ENCODE results near the gene SPATS2. TPM values are rescaled to one million over a fixed set of nuclear protein-coding genes. Genes with fewer than 3 reads are reported as not detected.

The SPATS2 gene
- total RNA-seq, 1 donor from 2014 or later, result 46.3 TPM

DNA sequence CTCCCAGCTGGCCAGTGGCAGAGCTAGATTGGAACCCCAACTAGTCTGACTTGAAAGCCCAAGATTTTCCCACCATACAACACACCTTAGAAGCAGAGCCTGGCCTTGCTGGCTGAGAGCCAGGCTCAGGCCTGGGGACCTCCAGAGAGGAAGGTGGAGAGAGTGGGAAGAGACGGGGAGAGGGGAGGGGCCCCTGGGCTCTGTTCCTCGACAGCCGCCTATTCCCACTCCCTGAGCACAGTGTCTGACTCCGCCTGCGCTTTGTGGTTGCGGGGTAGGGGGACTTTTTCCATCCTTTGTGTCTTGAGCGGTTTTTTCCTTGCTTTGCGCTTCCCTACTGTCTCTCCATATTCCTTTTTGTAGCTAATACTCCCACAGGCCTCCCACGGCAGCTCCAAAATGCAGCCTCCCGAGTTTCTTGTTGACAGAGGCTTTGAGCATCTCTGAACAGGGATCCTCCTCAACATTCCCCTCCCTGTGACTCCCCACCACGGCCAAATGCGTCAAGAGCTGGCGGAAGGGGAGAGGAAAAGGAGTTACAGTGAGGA, 167.5 kb downstream of the SPATS2 start:
- no peak overlapping the region for H2AFZ ChIP-seq (ENCODE audit: low read depth, low read length)
- Mint-ChIP-seq H3K9me3 (ENCODE audit: unreplicated experiment) (no peaks in the 10 kb centered on the region), H3K4me1 (ENCODE audit: low read depth, unreplicated experiment) (peaks cover 3% of the 10 kb centered on the region), H3K36me3 (ENCODE audit: low read depth, unreplicated experiment) (peaks cover 7% of the 10 kb centered on the region), H3K27ac (ENCODE audit: unreplicated experiment) (no peak overlapping the region), H3K4me3 (ENCODE audit: unreplicated experiment) (peak overlapping the region; percentile 54), H3K27me3 (ENCODE audit: low read depth, unreplicated experiment) (peaks cover 26% of the 10 kb centered on the region)
- H3K9me3 ChIP-seq (ENCODE audit: insufficient read depth, low read depth, low read length), result no peaks in the 10 kb centered on the region
- no peaks in the 10 kb centered on the region for H3K79me2 ChIP-seq (ENCODE audit: insufficient read depth, low read length)
- no peak for TF ChIP-seq EZH2 (IDR thresholded peaks at IDR 0.05; ENCODE audit: insufficient read depth, low read length)
- TF ChIP-seq, protein P1, sequence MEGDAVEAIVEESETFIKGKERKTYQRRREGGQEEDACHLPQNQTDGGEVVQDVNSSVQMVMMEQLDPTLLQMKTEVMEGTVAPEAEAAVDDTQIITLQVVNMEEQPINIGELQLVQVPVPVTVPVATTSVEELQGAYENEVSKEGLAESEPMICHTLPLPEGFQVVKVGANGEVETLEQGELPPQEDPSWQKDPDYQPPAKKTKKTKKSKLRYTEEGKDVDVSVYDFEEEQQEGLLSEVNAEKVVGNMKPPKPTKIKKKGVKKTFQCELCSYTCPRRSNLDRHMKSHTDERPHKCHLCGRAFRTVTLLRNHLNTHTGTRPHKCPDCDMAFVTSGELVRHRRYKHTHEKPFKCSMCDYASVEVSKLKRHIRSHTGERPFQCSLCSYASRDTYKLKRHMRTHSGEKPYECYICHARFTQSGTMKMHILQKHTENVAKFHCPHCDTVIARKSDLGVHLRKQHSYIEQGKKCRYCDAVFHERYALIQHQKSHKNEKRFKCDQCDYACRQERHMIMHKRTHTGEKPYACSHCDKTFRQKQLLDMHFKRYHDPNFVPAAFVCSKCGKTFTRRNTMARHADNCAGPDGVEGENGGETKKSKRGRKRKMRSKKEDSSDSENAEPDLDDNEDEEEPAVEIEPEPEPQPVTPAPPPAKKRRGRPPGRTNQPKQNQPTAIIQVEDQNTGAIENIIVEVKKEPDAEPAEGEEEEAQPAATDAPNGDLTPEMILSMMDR (IDR thresholded peaks at IDR 0.05; ENCODE audit: insufficient read depth, low read depth, low read length), result no peak
- H3K4me1 ChIP-seq (ENCODE audit: insufficient read depth, low read length), result peaks cover 13% of the 10 kb centered on the region
- H3K4me2 ChIP-seq (ENCODE audit: low read length), result no peak overlapping the region
- DNase-seq (ENCODE audit: low read depth), result no peak
- FAIRE-seq, result no peak
- H3K27me3 ChIP-seq (ENCODE audit: insufficient read depth, low read length), result peaks cover 22% of the 10 kb centered on the region
- no peak overlapping the region for H3K27ac ChIP-seq (ENCODE audit: low read depth, low read length)
- peaks cover 9% of the 10 kb centered on the region for H4K20me1 ChIP-seq (ENCODE audit: insufficient read depth, low read length)
- H3K9ac ChIP-seq (ENCODE audit: low read length), result no peak overlapping the region
- no peak overlapping the region for H3K4me3 ChIP-seq (ENCODE audit: insufficient read depth, low read depth, low read length)
- peaks cover 4% of the 10 kb centered on the region for H3K36me3 ChIP-seq (ENCODE audit: insufficient read depth, low read length)

DNA sequence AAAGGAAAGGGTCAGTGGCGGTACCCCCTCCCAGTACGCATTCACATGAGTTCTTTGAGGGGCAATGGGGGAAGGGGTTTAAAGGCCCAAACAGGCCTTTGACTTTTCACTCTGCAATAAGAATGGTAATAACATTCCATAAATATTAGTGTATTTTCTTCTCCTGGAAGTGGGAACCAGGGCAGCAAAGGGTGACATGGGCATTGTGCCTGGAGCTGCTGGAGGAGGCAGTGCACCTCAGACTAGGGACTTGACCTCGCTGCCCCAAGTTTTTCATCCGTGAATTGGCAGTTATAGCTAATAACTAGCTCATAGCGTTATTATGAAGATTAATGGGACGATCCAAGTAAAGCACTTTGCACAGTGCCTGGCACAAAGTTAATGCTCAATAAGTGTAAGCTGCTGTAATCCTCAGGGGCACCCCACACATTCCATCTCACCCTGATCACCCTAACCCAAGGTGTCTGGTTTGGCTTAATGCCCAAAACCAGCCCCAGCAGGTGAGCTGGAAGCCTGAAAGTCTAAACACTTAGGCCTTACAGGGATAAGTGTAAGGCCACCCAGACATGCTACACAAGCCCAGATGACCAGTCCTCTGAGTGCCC, 168.8 kb downstream of the SPATS2 start:
- FAIRE-seq (no peak), DNase-seq (ENCODE audit: low read depth) (no peak)
- H3K9ac ChIP-seq (ENCODE audit: low read length), result no peak overlapping the region
- TF ChIP-seq EZH2 (IDR thresholded peaks at IDR 0.05; ENCODE audit: insufficient read depth, low read length), result no peak
- TF ChIP-seq, protein P1 (IDR thresholded peaks at IDR 0.05; ENCODE audit: insufficient read depth, low read depth, low read length), result no peak
- H3K27ac ChIP-seq (ENCODE audit: low read depth, low read length), result no peak overlapping the region
- Mint-ChIP-seq H3K27ac (ENCODE audit: unreplicated experiment) (no peak overlapping the region), H3K9me3 (ENCODE audit: unreplicated experiment) (no peaks in the 10 kb centered on the region), H3K4me3 (ENCODE audit: unreplicated experiment) (no peak overlapping the region), H3K36me3 (ENCODE audit: low read depth, unreplicated experiment) (peaks cover 6% of the 10 kb centered on the region), H3K27me3 (ENCODE audit: low read depth, unreplicated experiment) (peaks cover 36% of the 10 kb centered on the region), H3K4me1 (ENCODE audit: low read depth, unreplicated experiment) (peaks cover 5% of the 10 kb centered on the region)
- H3K4me3 ChIP-seq (ENCODE audit: insufficient read depth, low read depth, low read length), result no peak overlapping the region
- no peak overlapping the region for H2AFZ ChIP-seq (ENCODE audit: low read depth, low read length)
- no peaks in the 10 kb centered on the region for H3K9me3 ChIP-seq (ENCODE audit: insufficient read depth, low read depth, low read length)
- peaks cover 13% of the 10 kb centered on the region for H3K4me1 ChIP-seq (ENCODE audit: insufficient read depth, low read length)
- H3K79me2 ChIP-seq (ENCODE audit: insufficient read depth, low read length), result no peaks in the 10 kb centered on the region
- no peak overlapping the region for H3K4me2 ChIP-seq (ENCODE audit: low read length)
- peaks cover 9% of the 10 kb centered on the region for H4K20me1 ChIP-seq (ENCODE audit: insufficient read depth, low read length)
- H3K36me3 ChIP-seq (ENCODE audit: insufficient read depth, low read length), result peaks cover 4% of the 10 kb centered on the region
- H3K27me3 ChIP-seq (ENCODE audit: insufficient read depth, low read length), result peaks cover 34% of the 10 kb centered on the region

DNA sequence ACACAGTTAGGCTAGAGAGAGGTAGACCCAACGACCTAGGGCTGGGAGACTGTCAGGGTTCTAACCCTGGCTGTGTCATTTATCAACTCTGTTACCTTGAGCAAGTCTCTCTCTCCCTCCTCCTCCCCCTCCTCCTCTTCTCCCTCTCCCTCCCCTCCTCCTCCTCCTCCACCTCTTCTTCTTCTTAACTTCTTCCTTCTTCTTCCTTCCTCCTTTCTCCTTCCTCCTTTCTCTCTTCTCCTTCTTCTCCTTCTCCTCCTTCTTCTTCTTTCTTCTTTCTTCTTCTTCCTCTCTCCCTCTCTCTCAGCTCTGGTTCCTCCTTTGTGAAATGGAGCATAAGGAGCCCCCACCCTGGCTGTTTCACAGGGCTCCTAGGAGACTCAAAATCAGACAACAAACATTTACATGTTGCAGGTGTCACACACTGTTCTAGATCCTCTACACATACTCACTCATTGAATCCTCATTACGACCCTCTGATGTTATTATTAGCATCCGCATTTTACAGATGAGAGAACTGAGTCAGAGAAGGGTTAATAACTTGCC, 169.3 kb downstream of the SPATS2 start:
- peaks cover 6% of the 10 kb centered on the region for H3K36me3 Mint-ChIP-seq (ENCODE audit: low read depth, unreplicated experiment)
- peaks cover 13% of the 10 kb centered on the region for H3K4me1 ChIP-seq (ENCODE audit: insufficient read depth, low read length)
- H3K27me3 ChIP-seq (ENCODE audit: insufficient read depth, low read length), result peaks cover 35% of the 10 kb centered on the region
- H3K4me2 ChIP-seq (ENCODE audit: low read length), result no peak overlapping the region
- no peak overlapping the region for H3K27ac ChIP-seq (ENCODE audit: low read depth, low read length)
- no peak overlapping the region for H3K9ac ChIP-seq (ENCODE audit: low read length)
- no peaks in the 10 kb centered on the region for H3K79me2 ChIP-seq (ENCODE audit: insufficient read depth, low read length)
- DNase-seq (ENCODE audit: low read depth), result no peak
- no peak for TF ChIP-seq EZH2 (IDR thresholded peaks at IDR 0.05; ENCODE audit: insufficient read depth, low read length)
- TF ChIP-seq, protein P1 (IDR thresholded peaks at IDR 0.05; ENCODE audit: insufficient read depth, low read depth, low read length), result no peak
- H3K9me3 ChIP-seq (ENCODE audit: insufficient read depth, low read depth, low read length), result no peaks in the 10 kb centered on the region
- H3K9me3 Mint-ChIP-seq (ENCODE audit: unreplicated experiment), result no peaks in the 10 kb centered on the region
- peaks cover 5% of the 10 kb centered on the region for H3K4me1 Mint-ChIP-seq (ENCODE audit: low read depth, unreplicated experiment)
- H3K4me3 ChIP-seq (ENCODE audit: insufficient read depth, low read depth, low read length), result no peak overlapping the region
- peaks cover 4% of the 10 kb centered on the region for H3K36me3 ChIP-seq (ENCODE audit: insufficient read depth, low read length)
- FAIRE-seq, result no peak
- peaks cover 42% of the 10 kb centered on the region for H3K27me3 Mint-ChIP-seq (ENCODE audit: low read depth, unreplicated experiment)
- no peak overlapping the region for H3K4me3 Mint-ChIP-seq (ENCODE audit: unreplicated experiment)
- H3K27ac Mint-ChIP-seq (ENCODE audit: unreplicated experiment), result no peak overlapping the region
- H4K20me1 ChIP-seq (ENCODE audit: insufficient read depth, low read length), result peaks cover 9% of the 10 kb centered on the region
- H2AFZ ChIP-seq (ENCODE audit: low read depth, low read length), result no peak overlapping the region
